GM19035 (cell line): ENCODE results near the gene NFE2L2.
"Not testable (repeated sequence)": the region's sequence is repeated elsewhere in the genome, so short reads cannot be mapped to it uniquely, and the experiment has no call there.

Source experiments
- ATAC-seq: cut with Tn5 transposase; IDR thresholded peaks from one replicate; pipeline ENCODE4 v1.9.1; 2021; ENCODE audit not compliant: unreplicated experiment

Gene NFE2L2

DNA sequence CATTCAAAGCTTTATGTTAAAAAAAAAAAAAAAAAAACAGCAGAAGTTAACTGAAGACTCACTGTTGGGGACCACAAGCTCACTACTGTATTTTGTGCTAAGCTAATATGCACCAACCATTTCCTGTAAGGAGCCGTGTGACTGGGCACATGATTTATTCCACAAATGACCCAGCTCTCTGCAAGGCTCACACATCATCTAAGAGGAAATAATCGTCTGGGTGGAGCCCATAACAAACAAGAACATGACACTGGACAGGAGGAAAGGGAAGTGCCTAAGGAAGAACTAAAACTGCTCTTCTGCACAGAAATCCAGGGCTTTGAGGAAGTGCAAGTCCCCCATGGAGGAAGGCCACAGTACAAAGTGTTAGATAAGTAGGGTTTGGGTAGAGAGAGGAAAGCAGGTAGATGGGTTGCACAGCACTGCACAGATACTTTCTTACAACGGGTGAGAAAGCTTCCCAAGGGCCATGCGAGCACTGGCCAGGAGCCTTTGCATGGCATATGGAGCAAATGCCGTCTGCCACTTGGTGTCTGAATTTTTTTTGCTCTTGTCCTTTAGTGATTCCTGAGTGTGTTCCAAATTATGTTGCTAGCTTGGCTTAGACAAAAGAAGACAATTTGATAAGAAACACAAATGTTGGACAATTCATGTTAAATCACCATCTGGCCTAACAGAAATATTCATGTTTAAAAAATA is 24.4 kb downstream of the NFE2L2 start:
- no peak for ATAC-seq

DNA sequence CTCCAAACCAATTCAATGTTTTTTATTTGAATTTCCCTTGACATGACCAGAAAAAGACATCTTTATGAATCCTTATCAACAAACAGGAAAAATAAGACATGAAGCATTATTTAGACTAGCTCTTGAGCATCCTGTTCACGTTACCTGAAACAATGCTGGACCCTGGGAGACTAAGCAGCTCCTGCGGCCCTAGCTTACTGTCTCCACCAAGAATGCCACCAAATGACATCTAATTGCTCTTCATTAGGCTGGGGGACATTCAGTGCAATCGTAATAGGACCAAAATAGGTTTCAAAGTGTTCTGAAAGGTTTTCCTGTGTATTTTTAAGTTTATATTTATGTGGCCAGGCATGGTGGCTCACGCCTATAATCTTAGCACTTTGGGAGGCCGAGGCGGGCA is 25.5 kb downstream of the NFE2L2 start:
- ATAC-seq = no peak

DNA sequence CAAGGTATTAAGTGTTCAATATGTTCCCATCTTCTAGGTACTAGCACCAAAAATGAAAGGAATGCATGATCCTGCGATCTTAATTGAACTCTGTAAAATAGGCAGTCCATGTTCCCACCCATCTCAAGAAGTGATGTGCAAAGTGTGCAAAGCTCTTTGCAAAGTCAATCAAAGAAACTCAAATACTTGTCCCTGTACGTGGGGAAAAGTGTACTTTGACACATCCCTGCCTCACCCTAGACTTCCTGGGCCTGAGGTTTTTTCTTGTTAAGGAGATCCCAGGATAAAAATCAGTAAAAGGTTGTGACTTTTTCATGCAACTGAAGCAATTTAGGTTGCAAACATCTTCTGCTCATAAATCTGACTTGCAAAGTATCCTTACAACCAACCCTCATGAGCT is 26.6 kb downstream of the NFE2L2 start:
- no peak for ATAC-seq

DNA sequence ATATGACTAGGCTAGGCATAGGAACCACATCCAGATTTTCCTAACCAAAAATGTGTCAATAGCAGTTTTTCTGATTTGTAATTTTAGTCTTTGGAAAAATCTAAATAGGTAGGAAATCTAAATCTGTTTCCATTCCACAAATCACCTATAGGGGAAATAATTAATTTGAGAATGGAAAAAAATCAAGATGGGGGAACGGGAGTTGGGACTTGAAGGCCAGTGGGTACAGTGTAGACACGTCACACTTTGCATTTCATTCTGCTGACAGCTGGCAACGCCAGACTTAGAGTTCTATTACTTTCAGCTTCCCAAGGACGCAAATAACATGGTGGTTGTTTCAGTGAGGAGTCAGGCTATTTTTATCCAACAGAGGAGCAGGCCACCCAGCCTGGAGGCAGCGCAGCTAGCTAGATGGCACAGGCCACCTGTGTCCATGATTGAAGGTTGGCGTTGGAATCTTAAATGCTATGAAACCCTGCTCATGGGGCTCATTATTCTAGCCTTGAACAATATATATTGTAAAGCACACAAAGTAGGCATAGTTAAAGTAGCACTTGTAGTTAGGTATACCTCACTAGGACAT is 28.6 kb downstream of the NFE2L2 start:
- ATAC-seq = no peak

DNA sequence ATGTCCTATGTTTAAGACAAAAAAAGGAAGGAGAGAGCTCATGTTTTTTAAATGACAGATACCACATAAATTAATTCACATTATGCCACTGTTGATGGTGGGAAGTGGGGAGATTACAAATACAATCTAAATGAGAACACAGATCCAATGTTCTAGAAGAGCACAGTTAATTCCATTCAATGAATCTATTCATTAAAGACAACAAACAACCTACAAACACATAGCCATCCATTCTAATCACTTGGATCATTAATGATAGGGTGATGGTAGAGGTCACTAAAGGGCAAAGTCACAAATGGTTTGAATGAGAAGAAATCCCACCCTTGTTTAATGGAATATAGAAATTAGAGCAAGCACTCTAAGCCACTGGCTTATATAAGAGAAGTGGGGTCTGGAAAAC is 30.3 kb downstream of the NFE2L2 start:
- no peak for ATAC-seq

DNA sequence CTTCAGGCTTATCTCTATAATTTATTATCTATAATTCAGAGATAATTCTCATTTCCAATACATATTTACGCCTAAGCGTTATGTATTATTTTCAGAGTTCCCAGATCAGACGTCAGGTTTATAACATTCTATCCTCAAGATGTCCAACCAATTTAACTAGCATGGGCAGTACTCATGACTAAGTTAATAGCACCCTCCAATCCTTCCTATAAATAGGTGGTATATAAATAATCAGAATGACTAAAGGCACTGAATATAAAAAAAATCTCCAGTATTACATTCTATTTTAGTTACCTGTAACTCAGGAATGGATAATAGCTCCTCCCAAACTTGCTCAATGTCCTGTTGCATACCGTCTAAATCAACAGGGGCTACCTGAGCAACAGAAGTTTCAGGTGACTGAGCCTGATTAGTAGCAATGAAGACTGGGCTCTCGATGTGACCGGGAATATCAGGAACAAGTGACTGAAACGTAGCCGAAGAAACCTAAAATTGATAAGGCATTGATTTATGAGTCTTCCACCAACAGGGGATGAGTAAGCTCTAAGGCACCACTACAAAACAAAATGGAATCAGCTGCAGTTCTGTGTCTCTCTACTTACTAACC is 32.3 kb downstream of the NFE2L2 start:
- no peak for ATAC-seq

DNA sequence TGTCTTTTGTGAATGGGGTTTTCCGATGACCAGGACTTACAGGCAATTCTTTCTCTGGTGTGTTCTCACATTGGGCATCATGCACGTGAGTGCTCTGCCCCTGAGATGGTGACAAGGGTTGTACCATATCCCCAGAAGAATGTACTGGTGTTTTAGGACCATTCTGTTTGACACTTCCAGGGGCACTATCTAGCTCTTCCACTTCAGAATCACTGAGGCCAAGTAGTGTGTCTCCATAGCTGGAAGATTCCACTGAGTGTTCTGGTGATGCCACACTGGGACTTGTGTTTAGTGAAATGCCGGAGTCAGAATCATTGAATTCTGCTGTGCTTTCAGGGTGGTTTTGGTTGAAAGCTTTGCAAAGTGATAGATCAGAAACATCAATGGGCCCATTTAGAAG is 33.3 kb downstream of the NFE2L2 start:
- ATAC-seq = no peak

DNA sequence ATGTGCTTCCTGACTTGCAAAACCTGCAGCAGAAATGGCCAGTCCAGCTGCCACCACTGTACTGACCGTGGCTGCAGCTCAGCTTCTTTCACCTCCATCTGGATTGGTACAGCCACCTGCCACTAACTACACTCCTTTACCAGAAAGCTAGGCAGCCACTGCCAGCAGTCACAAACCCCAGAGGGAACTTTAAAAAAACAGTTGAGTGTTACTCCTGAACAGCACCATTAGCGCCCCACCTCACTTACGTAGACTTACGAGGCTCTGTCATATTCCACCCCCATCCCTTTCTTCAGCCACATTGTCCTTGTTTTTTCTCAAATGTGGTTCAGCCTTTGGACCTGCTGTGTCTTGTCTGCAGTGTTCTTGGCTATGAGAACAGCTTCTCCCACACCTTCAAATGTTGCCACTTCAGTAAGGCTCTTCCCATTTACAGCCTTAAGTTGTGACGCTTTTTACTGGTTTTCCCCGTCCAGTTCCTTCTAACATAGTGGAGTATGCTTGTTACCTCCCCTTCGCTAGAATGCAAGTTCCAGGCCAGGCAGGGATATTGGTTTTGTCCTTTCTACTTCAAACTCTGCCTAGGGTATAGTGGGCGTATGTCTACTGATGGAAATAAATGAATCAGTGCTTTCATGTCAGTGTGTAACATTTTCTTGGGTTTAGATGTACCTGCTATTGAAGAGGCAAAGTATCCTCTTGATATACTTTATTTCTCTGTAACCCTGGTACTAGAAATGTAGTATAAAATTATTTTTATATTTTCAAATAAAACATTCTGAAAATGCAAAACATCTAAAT is 34.9 kb downstream of the NFE2L2 start:
- no peak for ATAC-seq

DNA sequence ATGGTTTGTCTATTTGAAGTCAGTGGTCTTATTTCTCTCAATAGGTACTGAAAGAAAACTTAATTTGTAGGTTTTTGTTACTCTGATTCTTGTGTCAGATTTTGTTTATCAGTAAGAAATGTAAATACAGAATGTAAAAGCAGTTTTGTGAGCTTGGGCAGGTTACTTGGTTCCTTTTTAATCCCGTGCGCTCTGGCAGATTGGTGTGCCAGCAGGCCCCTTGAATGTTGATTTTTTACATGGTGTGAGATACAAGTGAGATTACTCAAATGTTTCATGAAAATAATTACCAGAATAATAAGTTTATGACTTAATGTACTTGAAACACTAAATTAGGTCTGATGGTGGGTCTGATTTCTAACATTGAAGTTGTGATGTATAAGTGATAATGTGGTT is 38.6 kb downstream of the NFE2L2 start:
- no peak for ATAC-seq

DNA sequence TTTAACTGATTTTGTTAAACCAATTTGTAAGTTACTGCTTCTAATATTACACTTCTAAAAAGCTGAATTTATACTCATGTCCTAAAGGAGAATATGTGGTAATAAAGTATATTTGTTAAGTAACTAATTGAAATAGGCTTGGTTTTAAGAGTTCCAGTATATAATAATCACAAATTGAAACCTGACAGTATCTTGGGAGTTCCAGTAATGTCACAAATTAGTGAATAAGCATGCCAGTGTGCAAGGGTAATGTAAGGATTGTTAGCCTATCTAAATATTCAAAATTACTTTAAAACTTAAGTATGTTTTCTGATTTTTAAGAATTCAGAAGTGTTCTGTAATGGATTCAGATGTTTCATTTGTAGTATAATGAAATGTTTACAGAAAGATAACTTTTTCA is 41.1 kb downstream of the NFE2L2 start:
- ATAC-seq = not testable (repeated sequence)

DNA sequence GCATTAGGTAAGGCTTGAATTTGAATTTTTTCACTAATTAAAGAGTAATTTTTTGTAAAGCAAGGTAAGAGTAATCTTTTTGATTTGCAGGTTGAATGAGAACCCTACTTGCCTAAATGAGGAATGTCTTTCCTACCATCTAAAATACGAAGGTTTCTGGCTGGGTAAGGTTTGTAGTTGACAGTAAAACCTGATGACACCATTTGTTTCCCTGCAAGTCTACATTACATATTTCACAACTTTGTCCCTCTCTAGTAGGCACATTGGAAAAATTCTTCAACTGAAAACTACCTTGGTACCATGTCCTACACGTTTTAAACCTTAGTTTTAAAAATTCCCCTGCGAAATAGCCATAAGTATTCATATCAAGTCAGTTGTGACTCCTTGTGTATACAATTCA is 42.6 kb downstream of the NFE2L2 start:
- no peak for ATAC-seq

DNA sequence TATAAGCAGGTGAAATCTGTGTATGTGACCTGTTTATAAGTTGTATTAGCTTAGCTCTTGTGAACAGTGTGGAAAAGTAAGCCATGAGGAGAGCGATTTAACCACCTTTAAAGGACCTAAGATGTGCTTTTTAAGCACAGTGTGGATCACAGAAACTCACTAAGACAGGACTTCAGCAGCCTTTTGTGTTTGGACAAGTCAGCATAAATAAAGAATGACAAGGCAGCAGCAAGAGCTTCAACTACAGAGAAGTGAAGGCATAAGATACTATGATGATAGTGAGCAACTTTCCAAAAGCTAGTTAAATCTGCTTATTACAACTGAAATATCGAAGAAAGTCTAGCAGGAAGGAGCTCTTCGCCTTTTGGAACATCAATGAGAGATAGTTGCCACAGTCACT is 43.0 kb downstream of the NFE2L2 start:
- no peak for ATAC-seq

DNA sequence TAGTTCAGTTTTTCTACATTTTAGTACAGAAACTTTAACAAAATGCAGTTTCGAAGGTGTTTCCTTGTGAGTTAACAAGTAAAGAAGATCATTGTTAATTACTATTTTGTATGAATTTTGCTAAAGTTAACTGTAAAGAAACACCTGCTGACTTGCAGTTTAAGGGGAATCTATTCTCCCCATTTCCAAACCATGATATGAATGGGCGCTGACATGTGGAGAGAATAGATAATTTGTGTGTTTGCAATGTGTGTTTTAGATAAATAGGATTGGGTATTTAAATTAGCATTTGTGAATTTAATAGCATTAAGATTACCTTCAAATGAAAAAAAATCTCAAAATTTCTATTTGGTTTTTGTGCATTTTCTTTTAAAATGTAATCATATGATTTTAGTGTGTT is 44.7 kb downstream of the NFE2L2 start:
- ATAC-seq = not testable (repeated sequence)

DNA sequence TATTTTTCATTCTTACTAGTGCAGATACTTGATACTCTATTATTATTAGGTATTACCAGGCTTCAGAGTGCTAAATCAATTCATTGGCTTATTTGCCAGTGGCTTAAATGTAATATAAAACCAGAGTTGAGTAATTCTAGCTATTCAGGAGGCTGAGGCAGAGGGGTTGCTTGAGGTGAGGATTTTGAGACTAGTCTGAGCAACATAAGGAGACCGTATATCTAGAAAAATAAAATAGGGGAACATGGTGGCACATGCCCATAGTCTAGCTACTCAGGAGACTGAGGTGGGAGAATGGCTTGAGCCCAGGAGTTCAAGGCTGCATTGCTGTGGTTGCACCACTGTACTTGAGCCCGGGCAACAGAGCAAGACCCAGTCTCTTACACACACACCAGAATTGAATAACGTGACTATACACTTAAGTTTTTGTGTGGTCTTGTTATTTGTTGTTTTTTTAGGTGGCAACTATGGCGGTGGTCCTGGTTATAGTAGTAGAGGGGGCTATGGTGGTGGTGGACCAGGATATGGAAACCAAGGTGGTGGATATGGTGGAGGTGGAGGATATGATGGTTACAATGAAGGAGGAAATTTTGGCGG is 47.2 kb downstream of the NFE2L2 start:
- no peak for ATAC-seq

DNA sequence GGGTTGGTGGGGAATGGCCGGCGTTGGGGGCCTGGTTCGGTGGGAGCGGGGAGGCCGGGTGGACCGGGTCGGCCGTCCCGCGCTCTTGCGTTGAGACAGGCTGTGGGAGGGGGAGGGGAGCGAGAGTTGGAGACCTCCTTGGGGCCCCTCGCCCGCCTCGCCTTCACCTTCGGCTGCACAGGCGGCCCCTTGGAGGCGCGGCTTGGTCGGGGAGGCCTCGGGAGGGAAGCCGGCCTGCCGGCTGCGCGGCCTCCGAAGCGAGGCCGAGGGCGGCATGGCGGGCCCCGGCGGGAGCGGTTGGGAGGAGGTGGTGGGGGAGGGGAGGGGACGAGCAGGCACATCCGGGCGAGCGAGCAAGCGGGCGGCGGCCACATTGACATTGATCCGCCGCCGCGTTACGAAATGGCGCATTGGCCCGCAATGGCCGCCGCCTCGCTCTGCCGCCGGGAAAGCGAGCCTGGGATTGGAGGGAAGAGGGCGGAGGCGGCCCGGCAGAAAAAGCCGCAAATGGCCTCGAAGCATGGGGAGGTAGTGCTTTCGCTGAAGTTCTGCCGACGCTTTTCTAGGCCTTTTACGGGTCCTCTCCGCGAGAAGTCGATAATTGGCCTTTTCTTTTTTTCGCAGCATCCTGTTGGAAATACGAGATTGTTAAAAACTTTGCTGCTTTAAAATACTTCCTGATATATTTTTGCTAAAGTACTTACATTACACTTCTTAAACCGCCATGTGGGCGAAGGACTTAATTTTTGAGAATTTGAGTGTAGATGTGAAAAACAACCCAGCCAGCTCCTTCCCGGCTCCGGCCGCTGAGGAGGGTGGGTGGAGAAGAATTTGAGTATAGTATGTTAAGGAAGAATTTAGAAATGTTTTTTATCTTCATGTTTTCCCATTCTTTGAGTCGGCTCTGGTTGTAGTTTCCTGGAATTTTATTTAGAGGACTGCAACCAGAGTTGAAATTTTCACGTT is 51.4 kb downstream of the NFE2L2 start:
- peak; percentile 49 for ATAC-seq

DNA sequence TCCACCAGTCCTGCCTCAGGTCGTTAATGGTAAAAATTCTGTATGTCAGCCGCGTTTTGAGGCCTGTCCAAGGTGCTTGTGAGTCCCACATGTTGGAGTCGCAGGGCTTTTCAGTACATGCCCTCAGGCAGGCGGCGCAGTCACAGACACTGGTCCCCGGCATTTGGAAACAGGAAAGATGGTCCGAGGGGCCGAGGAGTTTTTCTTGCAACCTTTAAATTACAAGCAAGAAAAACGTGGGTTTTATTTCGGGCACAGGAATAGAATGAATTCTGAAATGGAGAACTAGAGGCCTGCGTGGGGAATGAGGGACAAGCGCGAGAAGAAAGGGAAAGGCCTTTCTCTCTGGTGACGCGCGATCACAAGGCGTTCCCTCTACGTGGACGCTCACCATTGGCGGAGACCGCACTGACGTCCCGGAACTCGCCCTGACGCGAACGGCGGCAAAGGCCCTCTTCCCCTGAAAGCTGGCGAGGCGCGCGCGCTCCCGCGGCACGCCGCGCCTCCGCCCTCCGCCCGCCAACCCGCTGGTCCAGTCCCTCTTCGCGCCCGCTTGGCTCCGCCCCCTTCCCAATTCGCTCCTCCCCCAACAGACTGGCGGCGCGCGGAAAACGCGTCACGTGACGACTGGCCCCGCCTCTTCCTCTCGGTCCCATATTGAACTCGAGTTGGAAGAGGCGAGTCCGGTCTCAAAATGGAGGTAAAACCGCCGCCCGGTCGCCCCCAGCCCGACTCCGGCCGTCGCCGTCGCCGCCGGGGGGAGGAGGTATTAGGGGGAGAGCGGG is 52.2 kb downstream of the NFE2L2 start, which contains the start of gene HNRNPA3:
HNRNPA3 (plus strand) TSS at position 689 of the 785 bp plus-strand sequence; CDS start at position 695, 6 bp downstream.
- peak; percentile 86 for ATAC-seq

DNA sequence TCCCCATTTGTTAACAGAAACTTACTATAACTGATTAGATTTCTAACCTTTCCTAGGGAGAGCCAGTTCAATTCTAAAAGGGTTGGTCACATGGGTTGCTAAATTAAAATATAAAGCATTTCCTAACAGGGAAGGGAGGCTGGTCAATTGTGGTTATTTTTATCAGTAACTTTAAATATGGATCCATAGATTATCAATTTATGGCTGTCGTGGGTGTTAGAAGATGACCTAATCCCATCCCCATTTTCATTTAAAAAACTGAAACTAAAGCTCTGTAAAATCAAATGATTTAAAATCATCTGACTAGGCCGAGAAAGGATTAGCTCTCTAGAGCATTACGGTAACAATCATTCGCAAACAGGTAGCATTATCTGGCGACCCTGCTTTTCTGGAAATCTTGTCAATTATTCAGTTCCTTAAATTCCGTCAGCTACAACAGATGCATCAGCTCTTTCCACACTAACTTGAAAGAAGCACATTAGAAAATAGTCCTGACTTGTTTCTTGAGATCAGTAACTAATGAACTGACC is 52.9 kb downstream of the NFE2L2 start:
- ATAC-seq = no peak

DNA sequence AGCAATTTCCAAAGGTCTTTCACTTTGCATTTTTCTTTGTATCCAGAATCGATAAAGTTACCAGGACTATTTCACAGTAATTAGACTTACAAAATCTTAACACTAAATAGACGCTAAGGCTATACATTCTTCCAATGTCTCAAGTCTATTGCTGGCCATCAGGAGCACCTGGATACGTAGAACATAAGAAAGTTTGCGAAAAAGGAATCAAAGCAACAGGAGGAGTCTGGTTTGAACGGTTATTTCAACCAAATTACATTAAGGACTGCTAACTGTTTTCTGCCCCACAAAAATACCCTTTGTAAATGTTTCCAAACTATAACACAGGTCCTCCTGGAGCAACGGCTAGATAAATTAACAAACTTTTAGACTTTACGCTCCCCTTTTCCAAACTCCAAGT is 53.4 kb downstream of the NFE2L2 start:
- no peak for ATAC-seq

DNA sequence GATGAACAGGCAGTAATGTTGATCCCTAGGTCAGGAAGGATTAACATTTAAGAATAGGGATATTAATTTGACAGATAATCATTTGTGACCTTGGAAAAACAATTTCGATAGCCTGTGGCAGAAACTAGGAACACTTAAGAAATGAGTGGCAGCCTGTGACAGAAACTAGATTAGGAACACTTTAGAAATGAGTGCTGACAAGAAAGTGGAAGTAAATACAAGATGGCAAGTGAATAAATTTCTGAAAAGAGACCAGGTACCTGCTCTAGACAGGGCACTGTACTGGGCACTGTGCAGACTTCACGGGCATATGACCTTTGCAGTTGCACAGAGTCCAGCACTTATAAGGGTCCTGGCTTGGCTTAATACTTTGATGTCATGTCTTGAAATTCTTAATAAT is 57.4 kb downstream of the NFE2L2 start:
- ATAC-seq = peak; percentile 61
